Bone marrow (tissue), 2 donors: ENCODE measurements around the gene ZNF397.

ENCODE experiments used
- DNase-seq, 2 donors: peaks; one replicate each; lab custom pipeline; 2025; lab: John Stamatoyannopoulos, UW

The ZNF397 gene

GRCh38 chr18:35246831-35247230 lies 6.0 kb downstream of the ZNF397 start:
- no peak for DNase-seq

GRCh38 chr18:35247412-35248249 lies 6.8 kb downstream of the ZNF397 start:
- DNase-seq = no peak

GRCh38 chr18:35248429-35248828 lies 7.6 kb downstream of the ZNF397 start:
- DNase-seq = no peak

- no peak for DNase-seq
Observed at GRCh38 chr18:35252466-35252865, 11.6 kb downstream of the ZNF397 start.

GRCh38 chr18:35253655-35254287 lies 12.9 kb downstream of the ZNF397 start:
- DNase-seq = no peak

GRCh38 chr18:35256947-35257346 lies 16.1 kb downstream of the ZNF397 start:
- no peak for DNase-seq

- no peak for DNase-seq
Observed at GRCh38 chr18:35264409-35264808, 23.6 kb downstream of the ZNF397 start.

GRCh38 chr18:35267161-35267651 lies 26.4 kb downstream of the ZNF397 start:
- peak; percentile 26 to 39 for DNase-seq

- DNase-seq = no peak
Observed at GRCh38 chr18:35267809-35268208, 27.0 kb downstream of the ZNF397 start.

- DNase-seq = peak in 1 of 2 donors; percentile 76
Observed at GRCh38 chr18:35268821-35269220, 28.0 kb downstream of the ZNF397 start.

GRCh38 chr18:35271656-35272055 lies 30.8 kb downstream of the ZNF397 start:
- DNase-seq = no peak

GRCh38 chr18:35276267-35276666 lies 35.4 kb downstream of the ZNF397 start:
- DNase-seq = no peak

GRCh38 chr18:35277633-35278032 lies 36.8 kb downstream of the ZNF397 start:
- DNase-seq = no peak

- DNase-seq = no peak
Observed at GRCh38 chr18:35278085-35278484, 37.3 kb downstream of the ZNF397 start.

- DNase-seq = no peak
Observed at GRCh38 chr18:35278969-35279368, 38.1 kb downstream of the ZNF397 start.

GRCh38 chr18:35282353-35282752 lies 41.5 kb downstream of the ZNF397 start:
- no peak for DNase-seq

- no peak for DNase-seq
Observed at GRCh38 chr18:35283923-35284794, 43.3 kb downstream of the ZNF397 start.

- no peak for DNase-seq
Observed at GRCh38 chr18:35284841-35285240, 44.0 kb downstream of the ZNF397 start.

GRCh38 chr18:35289293-35289692 lies 48.5 kb downstream of the ZNF397 start:
- no peak for DNase-seq

GRCh38 chr18:35289727-35290093 lies 48.9 kb downstream of the ZNF397 start:
- DNase-seq = no peak

GRCh38 chr18:35290094-35290735 lies 49.4 kb downstream of the ZNF397 start, which contains the start of gene ZSCAN30:
Gene ZSCAN30, minus strand, starts transcription at chr18:35290229. Its CDS starts 25,877 bp downstream, at chr18:35264352.
- peak; percentile 86 to 89 for DNase-seq

GRCh38 chr18:35291166-35291565 lies 50.3 kb downstream of the ZNF397 start:
- DNase-seq = no peak
